ENCODE data around the gene GPN1.

Gene GPN1

DNA sequence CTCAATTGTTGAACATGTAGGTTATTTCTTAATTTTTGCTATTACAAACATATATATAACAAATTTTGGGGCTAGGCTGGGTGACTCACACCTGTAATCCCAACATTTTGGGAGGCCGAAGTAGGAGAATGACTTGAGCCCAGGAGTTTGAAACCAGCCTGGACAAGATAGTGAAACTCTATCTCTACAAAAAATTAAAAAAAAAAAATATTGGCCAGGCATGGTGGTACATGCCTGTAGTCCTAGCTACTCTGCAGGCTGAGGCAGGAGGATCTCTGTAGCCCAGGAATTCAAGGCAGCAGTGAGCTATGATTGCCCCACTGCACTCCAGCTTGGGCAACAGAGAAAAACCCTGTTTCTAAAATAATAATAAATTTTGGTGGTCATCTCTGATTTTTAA is 58.4 kb downstream of the GPN1 start:
- peaks cover 4% of the 10 kb centered on the region for H3K4me1 ChIP-seq
- H3K36me3 ChIP-seq = peaks cover 45% of the 10 kb centered on the region
- H3K27me3 ChIP-seq = no peaks in the 10 kb centered on the region
- H3K9me3 ChIP-seq = no peaks in the 10 kb centered on the region
- H3K4me3 ChIP-seq (ENCODE audit: low read depth, low read length) = no peak overlapping the region
- TF ChIP-seq, protein P1, sequence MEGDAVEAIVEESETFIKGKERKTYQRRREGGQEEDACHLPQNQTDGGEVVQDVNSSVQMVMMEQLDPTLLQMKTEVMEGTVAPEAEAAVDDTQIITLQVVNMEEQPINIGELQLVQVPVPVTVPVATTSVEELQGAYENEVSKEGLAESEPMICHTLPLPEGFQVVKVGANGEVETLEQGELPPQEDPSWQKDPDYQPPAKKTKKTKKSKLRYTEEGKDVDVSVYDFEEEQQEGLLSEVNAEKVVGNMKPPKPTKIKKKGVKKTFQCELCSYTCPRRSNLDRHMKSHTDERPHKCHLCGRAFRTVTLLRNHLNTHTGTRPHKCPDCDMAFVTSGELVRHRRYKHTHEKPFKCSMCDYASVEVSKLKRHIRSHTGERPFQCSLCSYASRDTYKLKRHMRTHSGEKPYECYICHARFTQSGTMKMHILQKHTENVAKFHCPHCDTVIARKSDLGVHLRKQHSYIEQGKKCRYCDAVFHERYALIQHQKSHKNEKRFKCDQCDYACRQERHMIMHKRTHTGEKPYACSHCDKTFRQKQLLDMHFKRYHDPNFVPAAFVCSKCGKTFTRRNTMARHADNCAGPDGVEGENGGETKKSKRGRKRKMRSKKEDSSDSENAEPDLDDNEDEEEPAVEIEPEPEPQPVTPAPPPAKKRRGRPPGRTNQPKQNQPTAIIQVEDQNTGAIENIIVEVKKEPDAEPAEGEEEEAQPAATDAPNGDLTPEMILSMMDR (IDR thresholded peaks at IDR 0.05; ENCODE audit: low read depth, low read length) = no peak
- DNase-seq = no peak

- Histone ChIP-seq H3K4me1 (no peaks in the 10 kb centered on the region), H3K36me3 (peaks cover 39% of the 10 kb centered on the region), H3K9me3 (no peaks in the 10 kb centered on the region), H3K27me3 (no peaks in the 10 kb centered on the region), H3K4me3 (ENCODE audit: low read depth, low read length) (no peak overlapping the region)
- no peak for DNase-seq
- TF ChIP-seq, protein P1 (IDR thresholded peaks at IDR 0.05; ENCODE audit: low read depth, low read length) = no peak
Observed at GRCh38 chr2:27689424-27689823, 60.6 kb downstream of the GPN1 start.

- no peak for DNase-seq
- no peaks in the 10 kb centered on the region for H3K9me3 ChIP-seq
- H3K36me3 ChIP-seq = peaks cover 36% of the 10 kb centered on the region
- no peaks in the 10 kb centered on the region for H3K27me3 ChIP-seq
- TF ChIP-seq, protein P1 (IDR thresholded peaks at IDR 0.05; ENCODE audit: low read depth, low read length) = no peak
- H3K4me3 ChIP-seq (ENCODE audit: low read depth, low read length) = no peak overlapping the region
- H3K4me1 ChIP-seq = no peaks in the 10 kb centered on the region
Observed at GRCh38 chr2:27690052-27690451, 61.2 kb downstream of the GPN1 start.

DNA sequence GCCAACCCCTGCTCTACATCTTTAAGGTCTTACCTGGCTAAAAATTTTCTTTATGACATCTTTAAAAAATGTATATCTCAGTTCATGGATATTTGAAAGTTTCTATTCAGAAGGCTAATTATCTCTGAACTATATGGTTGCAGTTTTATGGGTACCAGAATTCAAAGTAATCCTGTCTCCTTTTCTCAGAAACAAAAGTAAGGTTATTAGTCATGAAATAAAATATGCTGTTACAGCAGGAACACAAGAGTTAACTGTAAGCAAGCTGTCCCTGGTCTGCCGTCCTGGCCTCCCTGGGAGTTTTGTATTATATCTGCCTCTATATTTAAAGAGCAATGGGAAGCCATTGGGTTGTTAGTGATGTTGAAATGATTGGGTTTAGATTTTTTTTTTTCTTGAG is 68.8 kb downstream of the GPN1 start:
- Histone ChIP-seq H3K4me3 (ENCODE audit: low read depth, low read length) (no peak overlapping the region), H3K36me3 (peaks cover 20% of the 10 kb centered on the region), H3K9me3 (no peaks in the 10 kb centered on the region), H3K4me1 (no peaks in the 10 kb centered on the region), H3K27me3 (no peaks in the 10 kb centered on the region)
- TF ChIP-seq, protein P1 (IDR thresholded peaks at IDR 0.05; ENCODE audit: low read depth, low read length) = no peak
- no peak for DNase-seq

Data from BE2C (cell line).